HCEC 1CT (cell line): ENCODE results near the gene DMRT1.

Experiments
- DNase-seq: peaks from one replicate; pipeline ENCODE4 v3.0.0-alpha.2; 2017

The DMRT1 gene

DNA sequence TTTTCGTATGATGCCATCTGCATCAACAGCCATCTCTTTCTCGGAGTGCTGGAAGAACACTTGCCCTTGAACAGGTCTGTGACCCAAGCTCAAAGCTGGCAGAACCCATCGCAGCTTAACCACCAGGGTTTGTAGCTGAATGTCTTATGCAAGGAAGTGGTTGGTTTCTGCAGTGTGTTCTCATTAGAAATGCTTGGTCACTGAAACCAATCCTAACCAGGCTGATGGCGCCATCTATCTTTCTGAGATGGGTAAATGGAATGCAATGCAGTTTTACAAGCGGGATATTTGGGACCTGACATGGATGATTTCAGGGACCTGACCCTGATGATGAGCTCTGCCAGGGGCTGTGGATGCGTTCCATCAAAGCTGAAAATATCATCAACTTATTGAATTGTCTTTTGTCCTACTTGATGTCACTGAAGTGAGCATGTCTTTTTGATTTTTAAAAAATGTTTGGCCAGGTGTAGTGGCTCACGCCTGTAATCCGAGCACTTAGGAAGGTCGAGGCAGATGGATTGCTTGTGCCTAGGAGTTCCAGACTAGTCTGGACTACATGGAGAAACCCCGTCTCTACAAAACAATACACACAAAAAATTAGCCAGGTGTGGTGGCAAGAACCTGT, 163.7 kb downstream of the DMRT1 start:
- peak; percentile 69 for DNase-seq

DNA sequence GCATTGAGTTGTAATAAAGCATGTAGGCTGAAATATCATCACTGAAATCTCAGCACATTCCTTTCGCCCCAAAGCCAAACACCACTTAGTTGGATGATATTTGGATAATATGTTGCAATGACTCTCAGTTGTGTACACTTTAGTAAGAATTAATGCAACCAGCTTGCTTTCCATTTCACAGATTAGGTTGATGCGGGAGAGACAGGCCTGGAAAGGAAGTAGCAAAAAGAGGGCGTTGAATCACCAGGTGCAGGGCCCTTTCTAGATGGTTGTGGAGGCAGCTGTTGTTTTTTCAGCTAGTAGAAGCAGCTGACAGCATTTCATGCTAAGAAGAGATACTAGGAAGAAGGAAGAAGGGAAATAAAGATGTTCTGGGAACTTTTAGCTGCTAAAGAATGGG, 165.8 kb downstream of the DMRT1 start:
- no peak for DNase-seq

DNA sequence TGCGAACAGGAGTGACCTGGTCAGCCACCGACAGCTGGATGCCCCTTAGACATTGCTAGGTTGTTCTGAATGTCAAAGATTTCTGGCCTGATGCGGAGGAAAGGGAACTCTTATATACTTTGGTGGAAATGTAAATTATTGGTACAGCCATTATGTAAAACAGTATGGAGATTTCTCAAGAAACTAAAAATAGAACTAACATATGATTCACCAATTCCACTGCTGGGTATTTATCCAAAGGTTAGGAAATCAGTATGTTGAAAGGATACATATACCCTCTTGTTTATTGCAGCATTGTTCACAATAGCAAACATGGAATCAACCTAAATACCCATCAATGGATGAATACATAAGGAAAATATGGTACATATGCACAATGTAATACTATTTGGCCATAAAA, 166.7 kb downstream of the DMRT1 start:
- DNase-seq, result peak; percentile 74

DNA sequence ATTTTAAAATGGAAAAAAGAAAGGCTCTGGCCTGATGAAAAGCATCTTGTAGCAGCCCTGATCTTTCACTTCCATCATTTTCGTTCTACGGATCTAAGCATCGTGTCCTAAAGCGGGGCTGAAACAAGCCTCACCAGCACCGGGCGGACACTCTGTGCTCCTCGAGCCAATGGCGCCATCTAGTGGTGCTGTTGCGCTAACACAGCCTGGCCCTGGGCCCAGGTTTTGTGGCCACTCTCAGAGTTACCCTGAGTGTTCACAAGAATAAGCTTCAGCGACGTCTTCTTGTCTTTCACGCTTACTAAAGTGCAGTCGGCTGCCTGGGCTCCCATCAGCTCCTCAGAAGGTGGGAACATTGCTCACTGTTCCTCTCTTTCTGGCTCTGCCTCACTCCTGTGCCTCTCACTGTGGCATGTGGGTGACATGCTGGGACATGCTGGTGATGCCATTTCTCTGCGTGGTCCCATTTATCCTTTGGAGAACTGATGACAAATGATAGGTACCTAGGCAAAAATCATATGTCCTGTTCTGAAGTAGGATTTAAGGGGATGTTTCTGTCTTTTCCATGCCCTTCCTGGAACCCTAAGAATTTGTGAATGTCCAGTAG, 167.7 kb downstream of the DMRT1 start:
- DNase-seq, result peak; percentile 68

DNA sequence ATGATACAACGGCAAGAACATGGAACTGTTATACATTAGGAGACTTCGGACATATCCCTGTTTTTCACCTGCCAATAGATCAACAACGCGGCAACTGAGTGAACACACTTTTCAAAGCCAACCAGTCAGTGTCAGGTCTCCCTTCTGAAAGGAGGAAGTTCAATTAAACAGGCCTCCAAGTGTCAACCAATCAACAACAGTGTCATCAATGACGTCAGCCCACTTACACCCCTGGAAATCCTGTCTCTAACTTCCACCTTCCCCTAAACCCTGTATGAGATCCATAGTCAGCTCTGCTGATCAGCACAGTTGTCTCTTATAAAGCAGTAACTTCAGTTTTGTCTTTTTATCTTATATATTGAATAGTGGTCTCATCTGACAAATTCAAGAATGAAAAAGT, 171.5 kb downstream of the DMRT1 start:
- DNase-seq, result no peak

DNA sequence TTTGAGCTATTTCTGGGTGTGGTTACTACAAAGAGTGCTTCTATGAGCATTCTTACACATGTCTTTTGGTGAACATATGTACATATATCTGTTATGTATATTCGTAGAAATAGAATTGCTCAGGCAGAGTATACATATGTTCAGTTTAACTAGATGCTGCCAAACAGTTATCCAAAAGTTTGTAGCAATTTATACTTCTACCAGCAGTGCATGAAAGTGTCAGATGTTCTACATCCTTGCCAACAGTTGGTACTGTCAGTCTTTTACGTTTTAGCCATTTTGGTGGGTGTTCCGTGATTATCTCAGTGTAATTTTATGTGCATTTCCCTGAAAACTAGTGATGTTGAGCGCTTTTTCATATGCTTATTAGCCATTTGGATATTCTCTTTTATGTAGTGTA, 172.7 kb downstream of the DMRT1 start:
- no peak for DNase-seq

DNA sequence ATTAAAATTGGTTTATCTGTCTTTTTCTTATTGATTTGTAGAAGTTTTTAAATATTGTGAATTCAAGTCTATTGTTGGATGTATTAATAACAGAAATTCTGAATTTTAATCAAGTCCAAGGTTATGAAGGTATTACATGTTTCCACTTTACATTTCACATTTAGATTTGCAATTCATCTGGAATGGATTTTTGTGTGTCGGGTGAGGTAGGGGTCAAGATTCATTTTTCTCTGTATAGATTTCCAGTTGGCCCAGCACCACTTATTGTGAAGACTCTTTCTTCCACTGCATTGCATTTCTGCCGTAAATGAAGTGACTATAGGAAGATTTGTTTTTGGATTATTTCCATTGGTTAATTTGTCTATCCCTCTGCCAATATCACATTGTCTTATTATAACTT, 173.1 kb downstream of the DMRT1 start:
- no peak for DNase-seq

DNA sequence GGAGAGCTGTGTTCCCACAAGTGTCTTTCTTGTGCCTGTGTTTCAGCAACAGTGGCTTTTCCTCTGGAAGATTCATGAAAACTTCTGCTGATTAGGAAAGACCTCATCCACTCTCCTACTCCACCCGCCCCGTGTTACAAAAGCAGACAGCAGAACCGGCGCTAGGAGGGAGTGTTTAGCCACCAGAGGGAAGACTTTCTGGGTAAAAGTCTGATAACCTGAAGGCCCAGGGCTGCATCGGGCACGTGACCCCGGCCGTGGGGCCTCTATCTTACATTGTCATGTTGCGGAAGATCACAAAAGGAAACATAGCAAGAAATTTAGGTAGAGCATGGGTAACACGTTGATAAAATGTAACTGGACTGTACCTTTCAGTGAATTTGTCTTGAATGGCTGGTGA, 176.6 kb downstream of the DMRT1 start:
- no peak for DNase-seq
